HEK293 (cell line): ENCODE data around the gene RGSL1.

Experiments
- CTCF ChIA-PET: fragments of 350-600 bp; formaldehyde crosslinking; extraction: SDS; loops from one replicate; lab custom pipeline; 2021; ENCODE audit warnings: antibody characterized with exemption; lab: Yijun Ruan, JAX
- POLR2A ChIA-PET: fragments of 300-600 bp; formaldehyde crosslinking; extraction: SDS; loops from one replicate; lab custom pipeline; 2020; ENCODE audit warnings: antibody characterized with exemption, inconsistent platforms; lab: Yijun Ruan, JAX
- H3K27ac ChIP-seq: fragments of 200-500 bp; sonication (Bioruptor generic); 2 replicates; pipeline ENCODE4 v1.5.1; 2014; ENCODE audit warnings: low read depth, low read length, control low read depth, inconsistent platforms; ENCODE audit errors: extremely low read depth
- H3K36me3 ChIP-seq, 2 experiments: fragments of 200-500 bp in 1 of 2; sonication (Bioruptor generic) in 1 of 2; 1 replicate in 1 of 2; 2 replicates in 1 of 2; pipeline ENCODE4 v1.5.1; 2014 to 2017; ENCODE audit warnings: inconsistent platforms in 2 of 2, low read length in 2 of 2; ENCODE audit not compliant: control insufficient read depth in 2 of 2, insufficient read depth in 1 of 2
- H3K4me1 ChIP-seq: fragments of 200-500 bp; sonication (Bioruptor generic); 2 replicates; pipeline ENCODE4 v1.5.1; 2014; ENCODE audit warnings: mild to moderate bottlenecking, low read length, inconsistent platforms; ENCODE audit not compliant: control insufficient read depth, insufficient read depth
- H3K4me3 ChIP-seq: 2 replicates; pipeline ENCODE4 v1.5.1; 2011; ENCODE audit warnings: low read depth, mild to moderate bottlenecking, control low read depth, low read length, moderate library complexity
- H3K9me3 ChIP-seq: fragments of 200-500 bp; sonication (Bioruptor generic); 2 replicates; pipeline ENCODE4 v1.5.1; 2014; ENCODE audit warnings: low read depth, low read length, inconsistent platforms; ENCODE audit not compliant: control insufficient read depth, insufficient read depth
- OSR2 ChIP-seq: fragments of 450-650 bp; formaldehyde crosslinking; IDR thresholded peaks from 2 replicates; pipeline ENCODE4 v1.5.1; 2016; ENCODE audit warnings: missing biosample characterization, missing genetic modification characterization
- REST ChIP-seq: fragments of 450-650 bp; formaldehyde crosslinking; IDR thresholded peaks from 2 replicates; pipeline ENCODE4 v1.5.1; 2016; ENCODE audit warnings: missing biosample characterization, missing genetic modification characterization
- ZNF133 ChIP-seq: fragments of 450-650 bp; formaldehyde crosslinking; IDR thresholded peaks from 2 replicates; pipeline ENCODE4 v1.5.1; 2016; ENCODE audit warnings: missing biosample characterization, missing genetic modification characterization
- ZNF140 ChIP-seq: fragments of 450-650 bp; formaldehyde crosslinking; IDR thresholded peaks from 2 replicates; pipeline ENCODE4 v1.5.1; 2016; ENCODE audit warnings: missing biosample characterization, missing genetic modification characterization
- ZNF248 ChIP-seq: fragments of 450-650 bp; formaldehyde crosslinking; IDR thresholded peaks from 2 replicates; pipeline ENCODE4 v1.5.1; 2017; ENCODE audit warnings: missing biosample characterization, missing genetic modification characterization
- ZNF280D ChIP-seq: fragments of 450-650 bp; formaldehyde crosslinking; IDR thresholded peaks from 2 replicates; pipeline ENCODE4 v1.5.1; 2016; ENCODE audit warnings: missing biosample characterization, missing genetic modification characterization
- ZNF510 ChIP-seq: fragments of 450-650 bp; formaldehyde crosslinking; IDR thresholded peaks from 2 replicates; pipeline ENCODE4 v1.5.1; 2018; ENCODE audit warnings: mild to moderate bottlenecking, missing genetic modification characterization, missing biosample characterization; ENCODE audit not compliant: insufficient replicate concordance
- ZNF513 ChIP-seq: fragments of 450-650 bp; IDR thresholded peaks from 2 replicates; pipeline ENCODE4 v1.5.1; 2018; ENCODE audit warnings: missing biosample characterization, missing genetic modification characterization
- ZNF529 ChIP-seq: fragments of 450-650 bp; formaldehyde crosslinking; IDR thresholded peaks from 2 replicates; pipeline ENCODE4 v1.5.1; 2017; ENCODE audit warnings: missing genetic modification characterization, missing biosample characterization; ENCODE audit not compliant: insufficient replicate concordance
- ZNF549 ChIP-seq: fragments of 450-650 bp; IDR thresholded peaks from 2 replicates; pipeline ENCODE4 v1.5.1; 2018; ENCODE audit warnings: missing biosample characterization, missing genetic modification characterization, mild to moderate bottlenecking, inconsistent platforms, moderate library complexity
- ZNF624 ChIP-seq: fragments of 450-650 bp; formaldehyde crosslinking; IDR thresholded peaks from 2 replicates; pipeline ENCODE4 v1.5.1; 2017; ENCODE audit warnings: missing biosample characterization, missing genetic modification characterization
- ZNF658 ChIP-seq: fragments of 450-650 bp; formaldehyde crosslinking; IDR thresholded peaks from 2 replicates; pipeline ENCODE4; 2016; ENCODE audit warnings: missing biosample characterization, missing genetic modification characterization
- ZNF677 ChIP-seq: fragments of 450-650 bp; IDR thresholded peaks from 2 replicates; pipeline ENCODE4 v1.5.0; 2018; ENCODE audit warnings: missing biosample characterization, mild to moderate bottlenecking, missing genetic modification characterization, moderate library complexity
- ZNF704 ChIP-seq: fragments of 450-650 bp; formaldehyde crosslinking; IDR thresholded peaks from 2 replicates; pipeline ENCODE4 v1.5.1; 2016; ENCODE audit warnings: missing biosample characterization, missing genetic modification characterization
- ZSCAN18 ChIP-seq: fragments of 450-650 bp; formaldehyde crosslinking; IDR thresholded peaks from 2 replicates; pipeline ENCODE4 v1.5.1; 2016; ENCODE audit warnings: missing biosample characterization, missing genetic modification characterization

The RGSL1 gene

GRCh38 chr1:182460550-182460951, 10.6 kb downstream of the RGSL1 start (continued):
- TF ChIP-seq ZNF704 (tag by site-specific recombination): no peak

- Histone ChIP-seq H3K4me3 (no peak overlapping the region), H3K36me3 (no peaks in the 10 kb centered on the region), H3K27ac (no peak overlapping the region), H3K9me3 (no peaks in the 10 kb centered on the region; the same call in 1 of the 2 replicates), H3K4me1 (no peaks in the 10 kb centered on the region)
- peak; percentile 30; the same call in 1 of the 2 replicates for TF ChIP-seq ZNF133
- TF ChIP-seq ZNF140 (tag by site-specific recombination): no peak
- ChIA-PET CTCF (no interaction called here), POLR2A (no interaction called here)
Observed at GRCh38 chr1:182473556-182473955, 23.6 kb downstream of the RGSL1 start.

- Histone ChIP-seq H3K27ac (no peak overlapping the region), H3K9me3 (no peaks in the 10 kb centered on the region), H3K36me3 (no peaks in the 10 kb centered on the region), H3K4me3 (no peak overlapping the region), H3K4me1 (no peaks in the 10 kb centered on the region)
- ChIA-PET POLR2A (no interaction called here), CTCF (interaction anchor here (0.7 to 1.2 kb wide), 2 partner anchors 308 to 392 kb away, joined by 3 to 4 read pairs; no protein-coding TSS in a partner anchor)
- TF ChIP-seq ZNF704 (tag by site-specific recombination) (no peak), ZNF624 (no peak), ZNF549 (tag by site-specific recombination) (no peak), ZNF280D (tag by site-specific recombination) (no peak), REST (tag by site-specific recombination) (no peak), ZNF529 (tag by site-specific recombination) (no peak), OSR2 (tag by site-specific recombination) (no peak), ZNF513 (tag by site-specific recombination) (no peak), ZNF658 (tag by site-specific recombination) (no peak), ZSCAN18 (tag by site-specific recombination) (no peak), ZNF510 (tag by site-specific recombination) (no peak), ZNF248 (tag by site-specific recombination) (no peak), ZNF677 (no peak)
Observed at GRCh38 chr1:182476625-182477024, 26.7 kb downstream of the RGSL1 start.
